HepG2 (cell line): Measurements from ENCODE around the gene CLTA. TPM values are rescaled to one million over a fixed set of nuclear protein-coding genes. Genes with fewer than 3 reads are reported as not detected.

Experiments
- ATAC-seq: fragments of 200-7000 bp; cut with Tn5 transposase; 3 replicates; pipeline ENCODE4 v1.9.1; 2020; ENCODE audit warnings: mild to moderate bottlenecking, moderate library complexity
- BruUV-seq: library from RNA; stranded (reverse); fragments of 400-500 nt; replicated peaks from 2 replicates; lab custom pipeline; 2021; lab: Mats Ljungman, UMichigan
- CTCF ChIA-PET: fragments of 300-600 bp; formaldehyde crosslinking; extraction: SDS; loops from one replicate; lab custom pipeline; 2021; ENCODE audit warnings: low total read pairs, inconsistent platforms, low intra/inter-chr PET ratio; lab: Yijun Ruan, JAX
- POLR2A ChIA-PET: fragments of 350-600 bp; sonication (Branson Sonifier 250); formaldehyde crosslinking; loops from one replicate; lab custom pipeline; 2020; ENCODE audit warnings: antibody characterized with exemption, inconsistent platforms; lab: Yijun Ruan, JAX
- DNase-seq: peaks from one replicate; pipeline ENCODE4 v3.0.0-alpha.2; 2015; ENCODE audit warnings: low spot score
- FAIRE-seq: peaks from 3 replicates; lab custom pipeline; 2011; peaks lifted over from hg19 to GRCh38; lab: Jason Lieb, UNC
- H2AFZ ChIP-seq: one replicate; pipeline ENCODE4 v1.6.1; 2011; ENCODE audit warnings: low read length, inconsistent platforms
- H3K27ac ChIP-seq: fragments of 300-600 bp; 3 replicates; pipeline ENCODE4 v1.8.0; 2011; ENCODE audit warnings: mixed run types, mild to moderate bottlenecking, mixed read lengths, low read length, inconsistent platforms; ENCODE audit not compliant: insufficient read depth; ENCODE audit errors: extremely low read length
- H3K27me3 ChIP-seq, 2 experiments: fragments of 200-600 bp in 1 of 2; 2 replicates in 1 of 2; 3 replicates in 1 of 2; pipeline versions ENCODE4 v1.6.0 to v1.8.0; 2011; ENCODE audit warnings: low read length in 2 of 2, mild to moderate bottlenecking in 2 of 2, moderate library complexity in 2 of 2, inconsistent platforms in 1 of 2; ENCODE audit not compliant: insufficient read depth in 2 of 2, control insufficient read depth in 1 of 2
- H3K36me3 ChIP-seq, 2 experiments: fragments of 200-600 bp in 1 of 2; replicated peaks in 1 of 2; 2 replicates in 1 of 2; 3 replicates in 1 of 2; pipeline versions ENCODE4 v1.5.1 to v1.8.0; 2011; ENCODE audit warnings: low read length in 2 of 2, inconsistent platforms in 1 of 2; ENCODE audit not compliant: insufficient read depth in 2 of 2, control insufficient read depth in 1 of 2
- H3K4me1 ChIP-seq: 2 replicates; pipeline ENCODE4 v1.5.1; 2012; ENCODE audit warnings: low read length, inconsistent platforms; ENCODE audit not compliant: insufficient read depth
- H3K4me2 ChIP-seq: 2 replicates; pipeline ENCODE4 v1.6.0; 2011; ENCODE audit warnings: low read depth, low read length, inconsistent platforms
- H3K4me3 ChIP-seq, 3 experiments: fragments of 200-600 bp in 1 of 3; sonication (generic), shearing (Covaris generic) in 1 of 3; replicated peaks in 1 of 3; 2 replicates each; pipeline ENCODE4 v1.5.1; 2011 to 2016; ENCODE audit warnings: low read length in 3 of 3, inconsistent platforms in 2 of 3, low read depth in 2 of 3, mild to moderate bottlenecking in 2 of 3, control low read depth in 1 of 3, mixed read lengths in 1 of 3; ENCODE audit not compliant: insufficient read depth in 1 of 3
- H3K79me2 ChIP-seq: one replicate; pipeline ENCODE4 v1.6.1; 2011; ENCODE audit warnings: low read length, inconsistent platforms; ENCODE audit not compliant: insufficient read depth
- H3K9ac ChIP-seq: 2 replicates; pipeline ENCODE4 v1.6.0; 2011; ENCODE audit warnings: mild to moderate bottlenecking, low read depth, low read length, inconsistent platforms; ENCODE audit not compliant: insufficient read depth
- H3K9me3 ChIP-seq: 2 replicates; pipeline ENCODE4 v1.5.1; 2012; ENCODE audit warnings: mild to moderate bottlenecking, low read length
- H4K20me1 ChIP-seq: 2 replicates; pipeline ENCODE4 v1.6.0; 2011; ENCODE audit warnings: inconsistent platforms, mild to moderate bottlenecking, low read length, moderate library complexity; ENCODE audit not compliant: insufficient read depth
- FOXP1 ChIP-seq, 2 experiments: fragments of 450-650 bp in 1 of 2; IDR thresholded peaks; 2 replicates each; pipeline ENCODE4 v1.6.1; 2017 to 2018; ENCODE audit warnings: antibody characterized with exemption in 1 of 2
- GMEB2 ChIP-seq: IDR thresholded peaks from 2 replicates; pipeline ENCODE4 v1.6.1; 2016; ENCODE audit warnings: missing biosample characterization, missing genetic modification reagents, low read depth
- KDM3A ChIP-seq: IDR thresholded peaks from 2 replicates; pipeline ENCODE4 v1.6.1; 2018; ENCODE audit warnings: low read depth, missing compliant biosample characterization
- MXI1 ChIP-seq: IDR thresholded peaks from 3 replicates; pipeline ENCODE4 v1.6.1; 2012; ENCODE audit warnings: low read depth, low read length, inconsistent platforms, borderline replicate concordance
- RBM22 ChIP-seq: fragments of 200-400 bp; formaldehyde crosslinking; optimal IDR thresholded peaks from 2 replicates; pipeline ENCODE3; 2017; ENCODE audit warnings: mild to moderate bottlenecking, low read length, moderate library complexity
- SETDB1 ChIP-seq: sonication (generic); formaldehyde crosslinking; IDR thresholded peaks from 2 replicates; pipeline ENCODE4 v1.5.1; 2020; ENCODE audit warnings: missing genetic modification reagents, mild to moderate bottlenecking, borderline replicate concordance
- STAG1 ChIP-seq: sonication (generic); formaldehyde crosslinking; IDR thresholded peaks from 2 replicates; pipeline ENCODE4 v1.4.0; 2020; ENCODE audit warnings: missing genetic modification reagents
- TAF15 ChIP-seq: fragments of 200-400 bp; formaldehyde crosslinking; IDR thresholded peaks from one replicate; pipeline ENCODE4 v1.6.1; 2018; ENCODE audit warnings: mild to moderate bottlenecking, low read depth, low read length; ENCODE audit not compliant: poor library complexity, severe bottlenecking
- ZNF224 ChIP-seq: sonication (generic); formaldehyde crosslinking; IDR thresholded peaks from 2 replicates; pipeline ENCODE4 v1.5.0; 2020; ENCODE audit warnings: mild to moderate bottlenecking, missing genetic modification reagents
- ZNF260 ChIP-seq: sonication (generic); formaldehyde crosslinking; IDR thresholded peaks from 2 replicates; pipeline ENCODE4 v1.4.0; 2020; ENCODE audit warnings: missing genetic modification reagents, low read depth, mild to moderate bottlenecking, borderline replicate concordance
- ZNF607 ChIP-seq: sonication (generic); formaldehyde crosslinking; IDR thresholded peaks from 2 replicates; pipeline ENCODE4 v1.5.1; 2020; ENCODE audit warnings: missing genetic modification reagents, mild to moderate bottlenecking, borderline replicate concordance
- ZNF746 ChIP-seq: sonication (generic); formaldehyde crosslinking; IDR thresholded peaks from 2 replicates; pipeline ENCODE4 v1.8.0; 2022; ENCODE audit warnings: mild to moderate bottlenecking, missing genetic modification reagents
- whole genome bisulfite sequencing: methylation state at CpG from one replicate; pipeline ENCODE4 v1.1.6; 2017; ENCODE audit warnings: low lambda C conversion rate; 5-methylcytosine and 5-hydroxymethylcytosine counted together
- in situ Hi-C: cut with HindIII; loops from 2 replicates; pipeline ENCODE4 v1.10.0; 2017; ENCODE audit warnings: low pct_unique_long_range_greater_than_20kb; ENCODE audit not compliant: extremely low pct_ligation_motif_present
- intact Hi-C: fragments of 100-400 bp; cut with micrococcal nuclease; formaldehyde crosslinking; loops from one replicate; pipeline ENCODE4 v1.10.0; 2022; ENCODE audit not compliant: unreplicated experiment
- polyA plus RNA-seq, 8 experiments: library from polyadenylated mRNA; depleted of rRNA in 3 of 8; stranded (reverse) in 7 of 8; unstranded in 1 of 8; fragments of >200 nt; fragmentation: Illumina TruSeq in 4 of 8; extraction: Trizol in 4 of 8; gene quantifications; 2 replicates each; pipeline versions ENCODE4 v1.2.1 to v1.2.3, GENCODE V29; 2011 to 2016; ENCODE audit warnings: low read depth in 4 of 8, missing spikeins in 1 of 8, mixed read lengths in 1 of 8; ENCODE audit not compliant: insufficient read depth in 1 of 8
- total RNA-seq, 5 experiments: library from RNA; depleted of rRNA; stranded (reverse); fragments of >200 nt; fragmentation: Illumina TruSeq; extraction: Trizol; gene quantifications; 2 replicates each; pipeline ENCODE4 v1.2.3, GENCODE V29; 2016; ENCODE audit warnings: low read depth in 1 of 5
- TF ChIP-seq, protein P1 (sequence below): sonication (generic); formaldehyde crosslinking; IDR thresholded peaks from 2 replicates; pipeline ENCODE4 v1.4.0; 2020; ENCODE audit warnings: mild to moderate bottlenecking, low read depth, missing genetic modification reagents
- TF ChIP-seq, protein P2 (sequence below): sonication (generic); formaldehyde crosslinking; IDR thresholded peaks from 2 replicates; pipeline ENCODE4 v1.5.0; 2020; ENCODE audit warnings: mild to moderate bottlenecking, missing genetic modification reagents, moderate library complexity

CLTA gene
- total and polyA plus RNA-seq, 2 of the 13 experiments (the other 11 are each of a cell fraction or from before 2014, with no cell fraction given) = 143 to 222 TPM

GRCh38 chr9:36190388-36191289 lies at the start of gene CLTA (continued):
- TF ChIP-seq SETDB1 (CRISPR knock-in tag) (no peak), FOXP1 (IDR thresholded peaks at IDR 0.05) (no peak), FOXP1 (CRISPR knock-in tag; IDR thresholded peaks at IDR 0.05) (no peak), RBM22 (no peak), GMEB2 (CRISPR knock-in tag) (no peak), ZNF260 (CRISPR knock-in tag) (no peak)

- Histone ChIP-seq H2AFZ (no peak overlapping the region), H3K4me3 (no peak overlapping the region), H3K27ac (no peak overlapping the region), H4K20me1 (no peaks in the 10 kb centered on the region), H3K36me3 (no peaks in the 10 kb centered on the region), H3K27me3 (peaks cover 9 to 37% of the 10 kb centered on the region in 2 experiments), H3K4me2 (no peak overlapping the region), H3K79me2 (no peaks in the 10 kb centered on the region), H3K9me3 (peaks cover 10% of the 10 kb centered on the region; the same call in 1 of the 2 replicates), H3K4me1 (peaks cover 26% of the 10 kb centered on the region), H3K9ac (no peak overlapping the region)
- BruUV-seq = no TSS peak
- WGBS = 48% methylated on average over 4 of the region's 4 CpGs
- FAIRE-seq (no peak), ATAC-seq (peak; percentile 32), DNase-seq (no peak)
- no peak for TF ChIP-seq KDM3A (CRISPR knock-in tag)
- no peak for TF ChIP-seq ZNF746 (CRISPR knock-in tag)
- TF ChIP-seq, protein P1, sequence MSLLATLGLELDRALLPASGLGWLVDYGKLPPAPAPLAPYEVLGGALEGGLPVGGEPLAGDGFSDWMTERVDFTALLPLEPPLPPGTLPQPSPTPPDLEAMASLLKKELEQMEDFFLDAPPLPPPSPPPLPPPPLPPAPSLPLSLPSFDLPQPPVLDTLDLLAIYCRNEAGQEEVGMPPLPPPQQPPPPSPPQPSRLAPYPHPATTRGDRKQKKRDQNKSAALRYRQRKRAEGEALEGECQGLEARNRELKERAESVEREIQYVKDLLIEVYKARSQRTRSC (CRISPR knock-in tag) = no peak
- no peak for TF ChIP-seq ZNF224 (CRISPR knock-in tag)
- TF ChIP-seq STAG1 (CRISPR knock-in tag) = peak; percentile 29
- TF ChIP-seq MXI1 = no peak
- no peak for TF ChIP-seq ZNF607 (CRISPR knock-in tag)
- TF ChIP-seq TAF15 = no peak
- TF ChIP-seq, protein P2, sequence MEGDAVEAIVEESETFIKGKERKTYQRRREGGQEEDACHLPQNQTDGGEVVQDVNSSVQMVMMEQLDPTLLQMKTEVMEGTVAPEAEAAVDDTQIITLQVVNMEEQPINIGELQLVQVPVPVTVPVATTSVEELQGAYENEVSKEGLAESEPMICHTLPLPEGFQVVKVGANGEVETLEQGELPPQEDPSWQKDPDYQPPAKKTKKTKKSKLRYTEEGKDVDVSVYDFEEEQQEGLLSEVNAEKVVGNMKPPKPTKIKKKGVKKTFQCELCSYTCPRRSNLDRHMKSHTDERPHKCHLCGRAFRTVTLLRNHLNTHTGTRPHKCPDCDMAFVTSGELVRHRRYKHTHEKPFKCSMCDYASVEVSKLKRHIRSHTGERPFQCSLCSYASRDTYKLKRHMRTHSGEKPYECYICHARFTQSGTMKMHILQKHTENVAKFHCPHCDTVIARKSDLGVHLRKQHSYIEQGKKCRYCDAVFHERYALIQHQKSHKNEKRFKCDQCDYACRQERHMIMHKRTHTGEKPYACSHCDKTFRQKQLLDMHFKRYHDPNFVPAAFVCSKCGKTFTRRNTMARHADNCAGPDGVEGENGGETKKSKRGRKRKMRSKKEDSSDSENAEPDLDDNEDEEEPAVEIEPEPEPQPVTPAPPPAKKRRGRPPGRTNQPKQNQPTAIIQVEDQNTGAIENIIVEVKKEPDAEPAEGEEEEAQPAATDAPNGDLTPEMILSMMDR (CRISPR knock-in tag) = peak; percentile 46
- in situ Hi-C loops = no loop called here
- ChIA-PET CTCF (no interaction called here), POLR2A (no interaction called here)
- intact Hi-C loops = no loop called here
Observed at GRCh38 chr9:36141288-36141687, 49.4 kb upstream of the CLTA start.
